GM12878 (cell line): ENCODE data around the gene IL18. TPM values are rescaled to one million over a fixed set of nuclear protein-coding genes. Genes with fewer than 3 reads are reported as not detected.

ENCODE experiments used
- ATAC-seq: fragments of 200-7000 bp; cut with Tn5 transposase; 3 replicates; pipeline ENCODE4 v1.9.1; 2020; ENCODE audit warnings: mild to moderate bottlenecking, moderate library complexity
- BruUV-seq: library from RNA; stranded (reverse); fragments of 400-500 nt; replicated peaks from 2 replicates; lab custom pipeline; 2021; lab: Mats Ljungman, UMichigan
- CTCF ChIA-PET: fragments of 300-600 bp; sonication (Branson Sonifier 250); formaldehyde crosslinking; extraction: SDS; loops from one replicate; lab custom pipeline; 2021; ENCODE audit warnings: inconsistent platforms; lab: Yijun Ruan, JAX
- POLR2A ChIA-PET: fragments of 350-600 bp; formaldehyde crosslinking; extraction: SDS; loops from one replicate; lab custom pipeline; 2021; ENCODE audit warnings: inconsistent platforms; lab: Charles Lee
- RAD21 ChIA-PET: fragments of 300-600 bp; sonication (Branson Sonifier 250); formaldehyde crosslinking; loops from one replicate; lab custom pipeline; 2023; ENCODE audit warnings: antibody characterized with exemption; ENCODE audit not compliant: unreplicated experiment; lab: Charles Lee
- SMC1A ChIA-PET: fragments of 300-600 bp; sonication (Branson Sonifier 250); formaldehyde crosslinking; loops from one replicate; lab custom pipeline; 2023; ENCODE audit not compliant: unreplicated experiment, uncharacterized antibody; lab: Charles Lee
- DNase-seq: peaks from one replicate; pipeline ENCODE4 v3.0.0-alpha.2; 2011; ENCODE audit warnings: low read depth, low spot score
- FAIRE-seq: peaks from 3 replicates; lab custom pipeline; 2011; peaks lifted over from hg19 to GRCh38; lab: Jason Lieb, UNC
- H2AFZ ChIP-seq: 2 replicates; pipeline ENCODE4 v1.6.0; 2011; ENCODE audit warnings: low read depth, low read length, control low read depth; ENCODE audit not compliant: control insufficient read depth
- H3K27ac ChIP-seq: 2 replicates; pipeline ENCODE4 v1.5.1; 2011; ENCODE audit warnings: control low read depth; ENCODE audit not compliant: control insufficient read depth, insufficient read depth
- H3K27me3 ChIP-seq, 2 experiments: replicated peaks in 1 of 2; 2 replicates each; pipeline versions ENCODE4 v1.6.0 to v1.6.1; 2011; ENCODE audit warnings: low read length in 1 of 2; ENCODE audit not compliant: control insufficient read depth in 2 of 2, insufficient read depth in 2 of 2
- H3K36me3 ChIP-seq, 2 experiments: 2 replicates each; pipeline ENCODE4 v1.5.1; 2011; ENCODE audit warnings: low read length in 1 of 2; ENCODE audit not compliant: control insufficient read depth in 2 of 2, insufficient read depth in 2 of 2
- H3K4me1 ChIP-seq: 2 replicates; pipeline ENCODE4 v1.6.1; 2011; ENCODE audit warnings: mild to moderate bottlenecking, low read length, moderate library complexity, mixed read lengths; ENCODE audit not compliant: control insufficient read depth, insufficient read depth
- H3K4me2 ChIP-seq: 2 replicates; pipeline ENCODE4 v1.6.0; 2011; ENCODE audit warnings: control low read depth; ENCODE audit not compliant: control insufficient read depth, insufficient read depth
- H3K4me3 ChIP-seq: fragments of 200-600 bp; sonication (generic); 2 replicates; pipeline ENCODE4 v1.5.1; 2016
- H3K79me2 ChIP-seq: 2 replicates; pipeline ENCODE4 v1.6.0; 2011; ENCODE audit warnings: low read length; ENCODE audit not compliant: control insufficient read depth, insufficient read depth
- H3K9ac ChIP-seq: 2 replicates; pipeline ENCODE4 v1.8.0; 2011; ENCODE audit warnings: low read length, control low read depth, mixed read lengths; ENCODE audit not compliant: control insufficient read depth, insufficient read depth
- H3K9me3 ChIP-seq: replicated peaks from 3 replicates; pipeline ENCODE4 v1.5.1; 2011; ENCODE audit warnings: mild to moderate bottlenecking, low read length; ENCODE audit not compliant: control insufficient read depth, insufficient read depth
- H4K20me1 ChIP-seq: 2 replicates; pipeline ENCODE4 v1.6.0; 2011; ENCODE audit not compliant: control insufficient read depth, insufficient read depth
- CEBPB ChIP-seq, 2 experiments: fragments of 150-350 bp in 1 of 2; IDR thresholded peaks; 2 replicates each; pipeline ENCODE4 v1.6.1; 2012 to 2014; ENCODE audit warnings: low read depth in 2 of 2, low read length in 2 of 2, borderline replicate concordance in 1 of 2, inconsistent platforms in 1 of 2
- CHD1 ChIP-seq: IDR thresholded peaks from 2 replicates; pipeline ENCODE4 v1.6.1; 2012; ENCODE audit warnings: low read depth, low read length, improper control_type of control experiment
- EP300 ChIP-seq, 2 experiments: fragments of 150-350 bp in 1 of 2; IDR thresholded peaks; 2 replicates each; pipeline ENCODE4 v1.6.1; 2011 to 2012; ENCODE audit warnings: low read depth in 2 of 2, low read length in 2 of 2, borderline replicate concordance in 1 of 2, improper control_type of control experiment in 1 of 2, inconsistent platforms in 1 of 2; ENCODE audit not compliant: control insufficient read depth in 1 of 2
- HDAC6 ChIP-seq: fragments of 200-600 bp; sonication (generic); IDR thresholded peaks from one replicate; pipeline ENCODE4 v1.8.0; 2017; ENCODE audit warnings: antibody characterized with exemption; ENCODE audit not compliant: unreplicated experiment
- MEF2A ChIP-seq: IDR thresholded peaks from 2 replicates; pipeline ENCODE4 v1.6.1; 2011; ENCODE audit warnings: low read depth, mild to moderate bottlenecking, low read length, moderate library complexity; ENCODE audit not compliant: insufficient read depth
- NR2C2 ChIP-seq: IDR thresholded peaks from 2 replicates; pipeline ENCODE4 v1.6.1; 2011; ENCODE audit warnings: borderline replicate concordance, low read depth; ENCODE audit not compliant: control insufficient read depth, insufficient read length
- RUNX3 ChIP-seq: IDR thresholded peaks from 2 replicates; pipeline ENCODE4 v1.6.1; 2012; ENCODE audit warnings: low read length, inconsistent platforms
- SIX5 ChIP-seq: IDR thresholded peaks from 2 replicates; pipeline ENCODE4 v1.6.1; 2011; ENCODE audit warnings: mild to moderate bottlenecking, low read depth, low read length, moderate library complexity; ENCODE audit not compliant: severe bottlenecking
- SMAD1 ChIP-seq: fragments of 450-650 bp; IDR thresholded peaks from 2 replicates; pipeline ENCODE4 v1.6.1; 2018; ENCODE audit warnings: mild to moderate bottlenecking, low read depth; ENCODE audit not compliant: partially characterized antibody
- SMAD5 ChIP-seq: IDR thresholded peaks from 2 replicates; pipeline ENCODE4 v1.6.1; 2016; ENCODE audit warnings: antibody characterized with exemption, low read depth
- SP1 ChIP-seq: IDR thresholded peaks from one replicate; pipeline ENCODE4 v1.6.1; 2011; ENCODE audit warnings: low read depth, low read length
- SREBF2 ChIP-seq: IDR thresholded peaks from 2 replicates; pipeline ENCODE4 v1.6.1; 2012; ENCODE audit warnings: mild to moderate bottlenecking, low read length
- WGBS: methylation state at CpG from one replicate; pipeline ENCODE4 v1.1.6; 2016; ENCODE audit warnings: low lambda C conversion rate; ENCODE audit not compliant: insufficient replicate concordance, insufficient coverage; ENCODE audit errors: missing lambda C conversion rate; 5-methylcytosine and 5-hydroxymethylcytosine counted together
- in situ Hi-C: fragments of 300-500 bp; cut with MboI; formaldehyde crosslinking; loops from 9 replicates; pipeline ENCODE4 v1.14.3; 2018; ENCODE audit warnings: mixed read lengths
- intact Hi-C: fragments of 100-400 bp; cut with micrococcal nuclease; formaldehyde crosslinking; loops from one replicate; pipeline ENCODE4 v1.14.2; 2022; ENCODE audit not compliant: unreplicated experiment
- polyA plus RNA-seq, 11 experiments: library from polyadenylated mRNA; depleted of rRNA in 4 of 11; unstranded in 6 of 11; stranded (reverse) in 5 of 11; fragments of >200 nt; fragmentation: Nextera tagmentation in 4 of 11; fragmentation: Illumina TruSeq in 1 of 11; extraction: Ambion mirVana in 4 of 11; extraction: Trizol in 1 of 11; gene quantifications; 1 replicate in 1 of 11; 2 replicates in 10 of 11; pipeline versions ENCODE4 v1.2.1 to v1.2.3, GENCODE V29; 2011 to 2016; ENCODE audit warnings: inconsistent platforms in 2 of 11, missing spikeins in 2 of 11, low read depth in 1 of 11
- total RNA-seq, 4 experiments: library from RNA; depleted of rRNA in 3 of 4; stranded (reverse); fragments of >200 nt in 3 of 4; fragmentation: Illumina TruSeq in 1 of 4; extraction: Trizol in 1 of 4; gene quantifications; 2 replicates each; pipeline versions ENCODE4 v1.2.1 to v1.2.3, GENCODE V29; 2013 to 2021

IL18 gene
- total and polyA plus RNA-seq, 10 of the 15 experiments (the other 5 are each of a cell fraction or from before 2014, with no cell fraction given) = 0.12 to 0.42 (median 0.24) TPM

- no peak overlapping the region for H3K27ac ChIP-seq
- no peaks in the 10 kb centered on the region for H3K27me3 ChIP-seq
- SMC1A ChIA-PET = interaction anchor here (0.5 to 1.1 kb wide), 2 partner anchors 68 to 69 kb away, joined by 4 read pairs; no protein-coding TSS in a partner anchor
- RAD21 ChIA-PET = interaction anchor here (1.0 kb wide), 1 partner anchor 10 kb away, joined by 3 read pairs; no protein-coding TSS in a partner anchor
- ATAC-seq = no peak; the same call in 2 of the 3 replicates
- no peak overlapping the region for H3K9ac ChIP-seq
- H3K9me3 ChIP-seq = no peaks in the 10 kb centered on the region
- H3K4me1 ChIP-seq = no peaks in the 10 kb centered on the region
- peak; percentile 55 for TF ChIP-seq RUNX3
- no peak for TF ChIP-seq SMAD5
- no peak for TF ChIP-seq SREBF2
- TF ChIP-seq, all 136 proteins: peak for 1
- in situ Hi-C loops = no loop called here
- Histone ChIP-seq H4K20me1 (no peaks in the 10 kb centered on the region), H3K4me2 (no peak overlapping the region), H2AFZ (no peak overlapping the region), H3K4me3 (no peak overlapping the region), H3K36me3 (no peaks in the 10 kb centered on the region), H3K79me2 (no peaks in the 10 kb centered on the region)
- BruUV-seq = no TSS peak
- CTCF ChIA-PET = interaction anchor here (0.8 to 1.3 kb wide), 2 partner anchors 10 to 68 kb away, joined by 3 to 12 read pairs; no protein-coding TSS in a partner anchor
- WGBS = 46% methylated on average over 2 of the region's 2 CpGs
- POLR2A ChIA-PET = no interaction called here
- intact Hi-C loops = loop anchor here (10.0 kb wide), 1 partner anchor 1323 kb away; no protein-coding TSS in a partner anchor
- DNase-seq (no peak), FAIRE-seq (no peak)
Measured at GRCh38 chr11:112211536-112211935, 47.6 kb upstream of the IL18 start.

GRCh38 chr11:112210890-112211289, 47.0 kb upstream of the IL18 start:
- in situ Hi-C loops = no loop called here
- Histone ChIP-seq H3K79me2 (no peaks in the 10 kb centered on the region), H3K27ac (no peak overlapping the region), H3K9me3 (no peaks in the 10 kb centered on the region), H3K36me3 (no peaks in the 10 kb centered on the region), H3K4me2 (no peak overlapping the region), H3K9ac (no peak overlapping the region), H3K27me3 (no peaks in the 10 kb centered on the region), H3K4me1 (no peaks in the 10 kb centered on the region), H3K4me3 (no peak overlapping the region), H4K20me1 (no peaks in the 10 kb centered on the region), H2AFZ (no peak overlapping the region)
- WGBS = 3% methylated on average over 1 of the region's 1 CpG
- BruUV-seq = no TSS peak
- DNase-seq = no peak
- intact Hi-C loops = loop anchor here (10.0 kb wide), 1 partner anchor 1324 kb away; no protein-coding TSS in a partner anchor
- POLR2A ChIA-PET = no interaction called here
- TF ChIP-seq CEBPB (IDR thresholded peaks at IDR 0.05; ENCODE audit: borderline replicate concordance in 1 of 2, low read depth in 2 of 2, low read length in 2 of 2) (no peak), HDAC6 (no peak), MEF2A (no peak), CHD1 (no peak), SIX5 (no peak), NR2C2 (no peak), EP300 (IDR thresholded peaks at IDR 0.05; ENCODE audit: borderline replicate concordance in 1 of 2, control insufficient read depth in 1 of 2, low read depth in 2 of 2, low read length in 2 of 2) (no peak), SP1 (no peak), SMAD1 (no peak)
- ATAC-seq = no peak
- CTCF ChIA-PET = no interaction called here
- FAIRE-seq = no peak
- RAD21 ChIA-PET = no interaction called here
- SMC1A ChIA-PET = no interaction called here
